HepG2 (cell line): ENCODE measurements around the gene BDH2. TPM values are rescaled to one million over a fixed set of nuclear protein-coding genes. Genes with fewer than 3 reads are reported as not detected.

ENCODE experiments used
- CSRNP1 ChIP-seq: sonication (generic); formaldehyde crosslinking; IDR thresholded peaks from 2 replicates; pipeline ENCODE4 v1.8.1; 2023; ENCODE audit warnings: mild to moderate bottlenecking, missing genetic modification reagents
- DRAP1 ChIP-seq: IDR thresholded peaks from 2 replicates; pipeline ENCODE4 v1.6.1; 2016; ENCODE audit warnings: missing genetic modification reagents, missing compliant biosample characterization
- GLI4 ChIP-seq: sonication (generic); formaldehyde crosslinking; IDR thresholded peaks from 2 replicates; pipeline ENCODE4 v1.5.1; 2020; ENCODE audit warnings: missing genetic modification reagents, mild to moderate bottlenecking, moderate library complexity, borderline replicate concordance
- HDAC6 ChIP-seq: fragments of 200-600 bp; sonication (generic); IDR thresholded peaks from 2 replicates; pipeline ENCODE4 v1.7.0; 2017; ENCODE audit warnings: mild to moderate bottlenecking, antibody characterized with exemption, low read length, low read depth
- HMG20B ChIP-seq: conservative IDR thresholded peaks from 2 replicates; pipeline ENCODE4 v1.6.1; 2016; ENCODE audit warnings: missing genetic modification reagents, missing compliant biosample characterization
- IRF1 ChIP-seq: sonication (generic); formaldehyde crosslinking; IDR thresholded peaks from 2 replicates; pipeline ENCODE4 v1.4.0; 2020; ENCODE audit warnings: low read depth, mild to moderate bottlenecking, missing genetic modification reagents
- KLF12 ChIP-seq: sonication (generic); formaldehyde crosslinking; IDR thresholded peaks from 2 replicates; pipeline ENCODE4 v1.4.0; 2020; ENCODE audit warnings: missing genetic modification reagents, borderline replicate concordance
- KLF9 ChIP-seq: IDR thresholded peaks from 2 replicates; pipeline ENCODE4 v1.6.1; 2016; ENCODE audit warnings: low read depth
- MAFG ChIP-seq: sonication (generic); formaldehyde crosslinking; IDR thresholded peaks from 2 replicates; pipeline ENCODE4 v1.5.1; 2020; ENCODE audit warnings: mild to moderate bottlenecking, missing genetic modification reagents
- MIXL1 ChIP-seq: IDR thresholded peaks from 2 replicates; pipeline ENCODE4 v1.6.1; 2016
- MLX ChIP-seq: IDR thresholded peaks from 2 replicates; pipeline ENCODE4 v1.6.1; 2016
- MXI1 ChIP-seq: IDR thresholded peaks from 3 replicates; pipeline ENCODE4 v1.6.1; 2012; ENCODE audit warnings: low read depth, low read length, inconsistent platforms, borderline replicate concordance
- NPAS2 ChIP-seq: sonication (generic); formaldehyde crosslinking; IDR thresholded peaks from 2 replicates; pipeline ENCODE4 v1.8.0; 2022; ENCODE audit warnings: mild to moderate bottlenecking, missing genetic modification reagents, borderline replicate concordance
- PHB2 ChIP-seq: fragments of 450-650 bp; IDR thresholded peaks from 2 replicates; pipeline ENCODE4 v1.6.1; 2018; ENCODE audit not compliant: partially characterized antibody
- PITX1 ChIP-seq: sonication (generic); formaldehyde crosslinking; IDR thresholded peaks from 2 replicates; pipeline ENCODE4 v1.5.1; 2020; ENCODE audit warnings: mild to moderate bottlenecking, missing genetic modification reagents
- SRF ChIP-seq: IDR thresholded peaks from 2 replicates; pipeline ENCODE4 v1.6.1; 2011; ENCODE audit warnings: mild to moderate bottlenecking, low read depth, low read length, moderate library complexity
- TBP ChIP-seq: sonication (generic); formaldehyde crosslinking; IDR thresholded peaks from 2 replicates; pipeline ENCODE4 v1.5.0; 2020; ENCODE audit warnings: missing genetic modification reagents
- ZNF160 ChIP-seq: sonication (generic); formaldehyde crosslinking; IDR thresholded peaks from 2 replicates; pipeline ENCODE4 v1.8.0; 2022; ENCODE audit warnings: mild to moderate bottlenecking, inconsistent platforms, missing genetic modification reagents
- ZNF343 ChIP-seq: sonication (generic); formaldehyde crosslinking; IDR thresholded peaks from 2 replicates; pipeline ENCODE4 v1.4.0; 2020; ENCODE audit warnings: mild to moderate bottlenecking, missing genetic modification reagents
- ZNF563 ChIP-seq: sonication (generic); formaldehyde crosslinking; IDR thresholded peaks from 2 replicates; pipeline ENCODE4 v1.8.0; 2022; ENCODE audit warnings: mild to moderate bottlenecking, moderate library complexity, missing genetic modification reagents
- ZNF7 ChIP-seq: IDR thresholded peaks from 2 replicates; pipeline ENCODE4 v1.6.1; 2016; ENCODE audit warnings: missing biosample characterization, missing genetic modification reagents
- ZNF841 ChIP-seq: sonication (generic); formaldehyde crosslinking; IDR thresholded peaks from 2 replicates; pipeline ENCODE4 v1.8.1; 2023; ENCODE audit warnings: missing genetic modification reagents, borderline replicate concordance
- ZSCAN31 ChIP-seq: sonication (generic); formaldehyde crosslinking; IDR thresholded peaks from 2 replicates; pipeline ENCODE4 v1.5.0; 2020; ENCODE audit warnings: low read depth, mild to moderate bottlenecking, missing genetic modification reagents
- polyA plus RNA-seq, 8 experiments: library from polyadenylated mRNA; depleted of rRNA in 3 of 8; stranded (reverse) in 7 of 8; unstranded in 1 of 8; fragments of >200 nt; fragmentation: Illumina TruSeq in 4 of 8; extraction: Trizol in 4 of 8; gene quantifications; 2 replicates each; pipeline versions ENCODE4 v1.2.1 to v1.2.3, GENCODE V29; 2011 to 2016; ENCODE audit warnings: low read depth in 4 of 8, missing spikeins in 1 of 8, mixed read lengths in 1 of 8; ENCODE audit not compliant: insufficient read depth in 1 of 8
- total RNA-seq, 5 experiments: library from RNA; depleted of rRNA; stranded (reverse); fragments of >200 nt; fragmentation: Illumina TruSeq; extraction: Trizol; gene quantifications; 2 replicates each; pipeline ENCODE4 v1.2.3, GENCODE V29; 2016; ENCODE audit warnings: low read depth in 1 of 5
- TF ChIP-seq, protein P1 (sequence below): sonication (generic); formaldehyde crosslinking; IDR thresholded peaks from 2 replicates; pipeline ENCODE4 v1.5.0; 2020; ENCODE audit warnings: missing genetic modification reagents, mild to moderate bottlenecking, borderline replicate concordance

The BDH2 gene
- total and polyA plus RNA-seq, 2 of the 13 experiments (the other 11 are each of a cell fraction or from before 2014, with no cell fraction given): 34.8 to 46.2 TPM

GRCh38 chr4:103075894-103076746 is 23.5 kb downstream of the BDH2 start (continued):
- no peak for TF ChIP-seq IRF1 (CRISPR knock-in tag)
- 0 out of 2 replicates have a peak, but pooled peaks have one; percentile 37 for TF ChIP-seq GLI4 (CRISPR knock-in tag)
- TF ChIP-seq MXI1: peak; percentile 28; the same call in 1 of the 3 replicates
- no peak for TF ChIP-seq ZNF343 (CRISPR knock-in tag)
- peak; percentile 42; the same call in 1 of the 2 replicates for TF ChIP-seq ZNF841
- no peak for TF ChIP-seq NPAS2 (CRISPR knock-in tag)
- TF ChIP-seq PHB2: no peak
- TF ChIP-seq ZNF7 (CRISPR knock-in tag): no peak; the same call in 1 of the 2 replicates
- TF ChIP-seq MLX (CRISPR knock-in tag): no peak
- no peak for TF ChIP-seq SRF
- peak; percentile 47; the same call in 1 of the 2 replicates for TF ChIP-seq ZNF160
- peak; percentile 81; the same call in 1 of the 2 replicates for TF ChIP-seq CSRNP1
- no peak for TF ChIP-seq MAFG (CRISPR knock-in tag)
- no peak for TF ChIP-seq ZSCAN31
- no peak for TF ChIP-seq HDAC6
- TF ChIP-seq MIXL1 (CRISPR knock-in tag): no peak
- TF ChIP-seq HMG20B: 0 out of 2 replicates have a peak, but pooled peaks have one; percentile 7
- TF ChIP-seq TBP (CRISPR knock-in tag): no peak
- peak; percentile 53; the same call in 1 of the 2 replicates for TF ChIP-seq PITX1 (CRISPR knock-in tag)
- peak; percentile 37 for TF ChIP-seq DRAP1 (CRISPR knock-in tag)
- no peak for TF ChIP-seq KLF9 (CRISPR knock-in tag)
- peak; percentile 88 for TF ChIP-seq KLF12
- TF ChIP-seq, protein P1, sequence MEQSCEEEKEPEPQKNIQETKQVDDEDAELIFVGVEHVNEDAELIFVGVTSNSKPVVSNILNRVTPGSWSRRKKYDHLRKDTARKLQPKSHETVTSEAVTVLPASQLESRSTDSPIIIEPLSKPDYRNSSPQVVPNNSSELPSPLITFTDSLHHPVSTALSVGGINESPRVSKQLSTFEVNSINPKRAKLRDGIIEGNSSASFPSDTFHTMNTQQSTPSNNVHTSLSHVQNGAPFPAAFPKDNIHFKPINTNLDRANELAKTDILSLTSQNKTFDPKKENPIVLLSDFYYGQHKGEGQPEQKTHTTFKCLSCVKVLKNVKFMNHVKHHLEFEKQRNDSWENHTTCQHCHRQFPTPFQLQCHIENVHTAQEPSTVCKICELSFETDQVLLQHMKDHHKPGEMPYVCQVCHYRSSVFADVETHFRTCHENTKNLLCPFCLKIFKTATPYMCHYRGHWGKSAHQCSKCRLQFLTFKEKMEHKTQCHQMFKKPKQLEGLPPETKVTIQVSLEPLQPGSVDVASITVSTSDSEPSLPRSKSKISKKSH (CRISPR knock-in tag): peak; percentile 90
- TF ChIP-seq ZNF563: peak; percentile 84
